Skin epidermis (tissue), 12 donors: ENCODE data around the gene RELCH.
"Not testable (repeated sequence)": the region's sequence is repeated elsewhere in the genome, so short reads cannot be mapped to it uniquely, and the experiment has no call there.

Source experiments
- H3K27ac ChIP-seq, 21 experiments: fragments of 200-600 bp; sonication (generic) in 11 of 21; one replicate each; pipeline ENCODE4 v1.5.0; 2020; ENCODE audit warnings: mild to moderate bottlenecking in 3 of 21, inconsistent platforms in 2 of 21, moderate library complexity in 2 of 21
- H3K4me3 ChIP-seq, 7 experiments: fragments of 200-600 bp; sonication (generic) in 2 of 7; one replicate each; pipeline ENCODE4 v1.5.0; 2020; ENCODE audit warnings: inconsistent platforms in 2 of 7, mild to moderate bottlenecking in 2 of 7, moderate library complexity in 1 of 7

The RELCH gene, protein sequence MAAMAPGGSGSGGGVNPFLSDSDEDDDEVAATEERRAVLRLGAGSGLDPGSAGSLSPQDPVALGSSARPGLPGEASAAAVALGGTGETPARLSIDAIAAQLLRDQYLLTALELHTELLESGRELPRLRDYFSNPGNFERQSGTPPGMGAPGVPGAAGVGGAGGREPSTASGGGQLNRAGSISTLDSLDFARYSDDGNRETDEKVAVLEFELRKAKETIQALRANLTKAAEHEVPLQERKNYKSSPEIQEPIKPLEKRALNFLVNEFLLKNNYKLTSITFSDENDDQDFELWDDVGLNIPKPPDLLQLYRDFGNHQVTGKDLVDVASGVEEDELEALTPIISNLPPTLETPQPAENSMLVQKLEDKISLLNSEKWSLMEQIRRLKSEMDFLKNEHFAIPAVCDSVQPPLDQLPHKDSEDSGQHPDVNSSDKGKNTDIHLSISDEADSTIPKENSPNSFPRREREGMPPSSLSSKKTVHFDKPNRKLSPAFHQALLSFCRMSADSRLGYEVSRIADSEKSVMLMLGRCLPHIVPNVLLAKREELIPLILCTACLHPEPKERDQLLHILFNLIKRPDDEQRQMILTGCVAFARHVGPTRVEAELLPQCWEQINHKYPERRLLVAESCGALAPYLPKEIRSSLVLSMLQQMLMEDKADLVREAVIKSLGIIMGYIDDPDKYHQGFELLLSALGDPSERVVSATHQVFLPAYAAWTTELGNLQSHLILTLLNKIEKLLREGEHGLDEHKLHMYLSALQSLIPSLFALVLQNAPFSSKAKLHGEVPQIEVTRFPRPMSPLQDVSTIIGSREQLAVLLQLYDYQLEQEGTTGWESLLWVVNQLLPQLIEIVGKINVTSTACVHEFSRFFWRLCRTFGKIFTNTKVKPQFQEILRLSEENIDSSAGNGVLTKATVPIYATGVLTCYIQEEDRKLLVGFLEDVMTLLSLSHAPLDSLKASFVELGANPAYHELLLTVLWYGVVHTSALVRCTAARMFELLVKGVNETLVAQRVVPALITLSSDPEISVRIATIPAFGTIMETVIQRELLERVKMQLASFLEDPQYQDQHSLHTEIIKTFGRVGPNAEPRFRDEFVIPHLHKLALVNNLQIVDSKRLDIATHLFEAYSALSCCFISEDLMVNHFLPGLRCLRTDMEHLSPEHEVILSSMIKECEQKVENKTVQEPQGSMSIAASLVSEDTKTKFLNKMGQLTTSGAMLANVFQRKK

DNA sequence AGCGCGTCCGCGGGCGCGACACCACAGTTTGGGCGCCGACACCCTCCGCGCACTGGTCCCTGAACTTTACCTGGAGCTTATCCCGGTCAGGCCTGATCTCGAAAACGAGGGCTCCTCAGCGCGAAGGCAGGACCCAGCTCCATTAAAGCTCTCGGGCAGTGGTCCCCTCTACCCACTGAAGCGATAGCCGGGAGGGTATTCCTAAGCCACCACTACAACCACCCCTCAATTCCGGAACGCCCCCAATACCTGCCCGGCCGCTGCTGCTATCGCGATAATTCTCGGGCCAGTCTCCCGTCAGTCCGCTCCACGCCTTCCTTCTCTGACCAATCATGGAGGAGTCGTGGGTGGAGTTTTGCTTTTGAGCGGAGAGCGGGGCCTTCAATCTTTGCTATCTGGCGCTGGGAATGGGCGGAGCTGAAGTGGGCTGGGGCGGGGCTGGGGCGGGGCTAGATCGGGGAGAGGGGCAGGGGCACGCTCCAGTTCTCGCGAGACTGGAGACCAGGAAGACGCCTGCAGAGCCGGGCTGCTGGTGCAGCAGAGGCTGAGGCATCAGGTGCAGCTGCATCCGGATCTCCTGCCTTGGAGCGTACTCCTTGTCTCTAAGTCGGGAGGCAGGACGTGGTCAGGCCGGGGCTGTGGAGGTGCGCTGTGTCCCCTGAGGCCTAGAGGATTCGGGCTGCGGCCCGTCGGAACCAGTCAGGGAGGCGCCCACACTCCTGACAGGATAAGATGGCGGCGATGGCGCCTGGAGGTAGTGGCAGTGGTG lies at the start of gene RELCH, which contains the start of gene PIGN:
Gene RELCH, plus strand, starts transcription at position 482 of the 769 bp plus-strand sequence. Its CDS starts 251 bp downstream, at position 733.
Gene PIGN, minus strand, starts transcription at position 283 of the 769 bp plus-strand sequence. CDS start 25,703 bp downstream, outside the sequence.
- peak within 1 kb of the TSS; percentile 69 to 100 (median 97) for H3K4me3 ChIP-seq
- peak within 1 kb of the TSS; percentile 56 to 94 (median 88) for H3K27ac ChIP-seq

DNA sequence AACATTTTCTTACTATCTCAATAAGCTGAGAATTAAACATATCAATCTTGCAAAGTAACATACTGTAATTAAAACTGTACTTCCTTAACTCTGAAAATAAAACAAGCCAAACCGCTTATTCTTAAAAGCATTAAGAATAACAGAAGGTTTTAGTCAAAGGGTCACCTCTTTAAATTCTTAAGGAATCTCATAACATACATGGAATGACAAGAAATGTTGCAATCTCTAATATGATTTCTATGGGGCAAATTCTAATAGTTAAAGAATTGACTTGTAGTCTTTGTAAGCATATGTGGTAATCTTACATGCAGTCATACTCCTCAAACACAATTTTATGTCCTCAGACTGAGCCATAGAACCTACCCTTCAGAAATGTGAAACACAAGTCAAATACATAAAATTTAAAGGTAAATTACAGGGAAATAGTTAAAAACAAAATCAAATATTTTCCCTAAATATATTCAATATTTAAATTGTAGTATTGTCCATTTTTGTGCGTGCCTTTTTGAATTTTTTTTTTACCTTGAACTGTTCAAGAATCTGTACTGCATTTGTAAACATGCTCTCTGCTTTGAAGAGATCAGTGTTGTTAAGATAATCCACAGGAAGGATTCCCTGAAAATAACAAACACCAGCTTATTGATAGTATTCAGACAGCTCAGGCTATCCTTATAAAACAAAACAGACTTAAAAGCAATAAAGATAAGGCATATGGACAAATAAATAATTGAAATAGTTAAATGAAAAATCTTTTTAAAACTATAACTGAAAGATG lies 48.4 kb upstream of the RELCH start:
- Histone ChIP-seq H3K27ac (no peak overlapping the region), H3K4me3 (no peak overlapping the region)

DNA sequence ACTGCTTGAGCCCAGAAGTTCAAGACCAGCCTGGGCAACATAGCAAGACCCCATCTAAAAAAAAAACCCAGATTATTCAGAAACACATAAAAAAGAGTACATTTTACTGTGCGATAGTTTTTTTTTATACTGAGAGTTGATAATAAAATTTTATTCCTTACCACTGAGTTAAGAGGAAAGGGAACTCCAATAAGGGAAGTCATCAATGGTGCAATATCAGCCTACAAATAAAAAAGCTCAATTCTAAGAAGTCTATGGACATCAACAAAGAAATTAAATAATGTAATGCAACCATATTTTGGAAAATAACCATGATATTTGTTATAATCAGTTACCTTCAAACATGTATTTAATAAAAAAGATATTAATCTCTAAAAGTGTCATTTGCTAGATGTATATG lies 46.8 kb upstream of the RELCH start:
- Histone ChIP-seq H3K4me3 (no peak overlapping the region), H3K27ac (no peak overlapping the region)

DNA sequence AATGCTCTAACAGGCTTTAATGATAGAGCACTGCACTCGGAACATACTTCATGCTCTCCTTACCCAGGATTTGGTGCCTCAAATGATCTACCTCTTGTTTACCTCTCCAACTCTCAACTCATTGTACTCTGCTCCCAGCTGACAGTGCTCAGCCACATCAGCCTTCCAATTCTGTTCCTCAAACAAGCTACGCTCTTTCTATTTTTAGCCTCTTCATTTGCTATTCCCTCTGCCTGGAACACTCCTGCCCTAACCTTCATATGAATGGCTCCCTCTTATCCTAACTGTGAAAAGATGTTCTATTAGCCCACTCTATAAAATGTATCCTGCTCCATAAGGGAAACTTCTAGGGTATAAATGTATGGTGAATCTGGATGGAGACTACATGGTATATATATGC lies 42.7 kb upstream of the RELCH start:
- H3K27ac ChIP-seq = no peak overlapping the region
- H3K4me3 ChIP-seq = no peak overlapping the region

DNA sequence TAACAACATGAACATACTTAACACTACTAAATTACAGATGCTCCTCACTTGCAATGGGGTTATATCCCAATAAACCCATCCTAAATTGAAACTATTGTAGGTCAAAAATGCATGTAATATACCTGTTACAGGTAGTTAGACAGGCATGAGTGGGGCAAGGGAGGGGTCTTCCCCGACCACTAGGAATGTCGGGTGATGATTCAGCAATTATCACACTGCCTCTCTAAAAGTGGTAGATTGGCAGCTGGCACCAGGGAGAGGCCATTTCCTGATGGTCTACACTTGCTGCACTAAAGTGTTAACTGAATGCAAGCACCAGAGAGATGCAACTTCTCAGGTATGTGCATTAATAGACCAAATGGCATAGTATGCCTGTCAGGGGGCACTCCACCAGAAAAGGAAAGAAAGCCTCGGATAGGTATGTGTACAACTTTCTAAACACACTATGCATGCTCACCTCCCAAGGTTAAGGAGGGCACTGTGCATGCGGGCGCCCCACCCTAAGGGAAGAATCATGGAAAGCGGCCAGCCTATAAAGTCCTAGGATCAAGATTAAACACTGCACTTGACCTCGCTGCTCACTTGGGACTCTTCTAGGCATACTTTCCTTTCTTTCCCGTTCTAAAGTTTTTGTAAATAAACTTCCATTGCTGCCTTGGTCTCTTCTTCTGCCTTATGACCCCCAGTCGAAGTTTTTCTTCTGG lies 35.8 kb upstream of the RELCH start:
- Histone ChIP-seq H3K4me3 (no peak overlapping the region), H3K27ac (no peak overlapping the region)

DNA sequence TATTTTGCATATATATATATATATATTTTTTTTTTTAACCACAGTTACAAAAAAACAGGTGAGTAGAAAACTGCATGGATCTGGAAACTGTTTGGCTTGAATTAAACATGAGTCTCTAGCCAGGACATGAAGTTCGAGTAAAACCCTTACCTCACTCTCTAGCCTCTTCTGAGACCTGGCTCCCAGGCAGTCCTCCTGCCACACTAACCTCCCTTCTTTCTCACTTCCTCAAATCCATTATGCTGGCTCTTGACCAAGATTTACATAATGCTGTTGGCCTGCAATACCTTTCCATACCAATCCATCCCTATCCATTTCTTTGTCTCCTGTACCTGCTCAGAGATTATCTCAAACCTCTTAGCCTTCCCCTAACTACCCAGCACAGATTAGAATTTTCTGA lies 34.2 kb upstream of the RELCH start:
- Histone ChIP-seq H3K27ac (no peak overlapping the region), H3K4me3 (no peak overlapping the region)

DNA sequence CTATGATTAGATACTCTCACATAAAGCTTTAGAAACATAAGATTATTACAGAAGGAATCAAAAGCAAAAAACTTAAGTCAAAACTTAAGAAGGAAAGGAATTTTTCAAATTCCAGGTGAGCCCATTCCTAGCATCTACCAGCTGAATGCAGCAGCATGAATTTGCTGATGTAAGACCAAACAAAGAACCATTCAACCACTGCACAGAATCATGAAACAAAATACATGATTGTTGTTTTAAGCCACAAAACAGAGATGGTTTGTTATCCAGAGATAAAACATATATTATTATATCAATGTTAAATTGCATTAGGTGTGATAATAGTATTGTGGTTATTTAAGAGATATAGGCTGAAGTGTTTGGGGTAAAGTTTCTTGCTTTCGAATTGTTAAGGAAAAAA lies 29.2 kb upstream of the RELCH start:
- Histone ChIP-seq H3K4me3 (no peak overlapping the region), H3K27ac (no peak overlapping the region)

DNA sequence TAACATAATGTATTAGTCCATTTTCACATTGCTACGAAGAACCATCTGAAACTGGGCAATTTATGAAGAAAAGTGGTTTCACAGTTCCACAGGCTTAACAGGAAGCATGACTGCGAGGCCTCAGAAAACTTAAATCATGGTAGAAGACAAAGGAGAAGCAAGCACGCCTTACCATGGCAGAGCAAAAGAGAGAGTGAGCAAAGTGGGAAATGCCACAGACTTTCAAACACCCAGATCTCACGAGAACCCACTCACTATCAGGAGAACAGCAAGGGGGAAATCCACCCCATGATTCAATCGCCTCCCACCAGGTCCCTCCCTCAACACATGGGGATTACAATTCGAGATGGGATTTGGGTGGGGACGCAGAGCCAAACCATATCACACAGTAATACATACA lies 22.7 kb upstream of the RELCH start:
- Histone ChIP-seq H3K27ac (no peak overlapping the region), H3K4me3 (no peak overlapping the region)

DNA sequence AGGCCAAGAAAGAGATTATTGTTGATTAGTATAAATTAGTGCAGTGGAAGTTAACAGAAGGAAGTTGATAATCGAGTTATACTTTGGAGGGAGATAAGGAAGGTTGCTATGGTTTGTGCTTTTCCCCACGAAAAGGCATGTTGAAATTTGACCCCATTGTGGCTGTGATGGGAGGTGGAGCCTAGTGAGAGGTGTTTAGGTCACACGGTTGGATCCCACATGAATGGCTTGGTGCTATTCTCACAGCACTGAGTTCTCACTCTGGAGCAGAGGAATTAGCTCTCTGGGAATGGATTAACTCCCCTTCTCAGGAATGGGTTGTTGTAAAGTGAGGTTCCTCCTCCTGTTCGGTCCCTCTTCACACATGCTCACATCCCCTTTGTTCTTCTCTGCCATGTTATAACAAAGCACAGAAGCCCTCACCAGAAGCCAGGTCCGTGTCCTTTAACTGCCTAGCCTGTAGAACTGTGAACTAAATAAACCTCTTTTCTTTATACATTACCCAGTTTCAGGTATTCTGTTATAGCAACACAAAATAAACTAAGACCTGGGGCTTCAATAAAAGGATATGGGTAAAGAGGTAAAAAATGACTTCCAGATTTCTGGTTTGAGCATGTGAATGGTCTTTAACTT lies 22.1 kb upstream of the RELCH start:
- no peak overlapping the region for H3K4me3 ChIP-seq
- H3K27ac ChIP-seq = no peak overlapping the region

DNA sequence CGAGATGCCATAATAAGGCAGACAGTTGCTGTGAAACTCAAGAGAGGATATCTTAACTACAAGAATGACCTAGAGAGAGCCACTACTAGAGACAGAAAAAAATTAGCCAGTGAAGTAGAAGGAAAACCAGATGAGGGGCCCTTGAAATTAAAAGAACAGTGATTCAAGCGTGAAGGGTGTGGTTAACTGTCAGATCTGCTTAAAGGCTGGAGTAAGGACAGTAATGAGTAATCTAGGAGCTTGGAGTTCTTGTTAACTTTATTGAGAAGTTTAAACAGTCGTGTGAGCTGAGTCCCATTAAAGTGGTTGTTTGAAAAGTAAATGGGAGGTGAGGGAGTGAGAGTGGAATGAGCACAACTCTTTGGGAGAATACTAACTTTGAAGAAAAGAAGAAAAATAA lies 21.5 kb upstream of the RELCH start:
- H3K27ac ChIP-seq = no peak overlapping the region
- H3K4me3 ChIP-seq = no peak overlapping the region

DNA sequence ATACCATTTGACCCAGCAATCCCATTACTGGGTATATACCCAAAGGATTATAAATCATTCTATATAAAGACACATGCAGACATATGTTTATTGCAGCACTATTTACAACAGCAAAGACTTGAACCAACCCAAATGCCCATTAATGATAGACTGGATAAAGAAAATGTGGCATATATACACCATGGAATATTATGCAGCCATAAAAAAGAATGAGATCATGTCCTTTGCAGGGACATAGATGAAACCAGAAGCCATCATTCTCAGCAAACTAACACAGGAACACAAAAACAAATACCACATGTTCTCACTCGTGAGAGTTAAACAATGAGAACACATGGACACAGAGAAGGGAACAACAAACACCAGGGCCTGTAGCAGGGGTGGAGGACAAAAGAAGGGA lies 20.5 kb upstream of the RELCH start:
- not testable (repeated sequence) for H3K4me3 ChIP-seq, H3K27ac ChIP-seq

DNA sequence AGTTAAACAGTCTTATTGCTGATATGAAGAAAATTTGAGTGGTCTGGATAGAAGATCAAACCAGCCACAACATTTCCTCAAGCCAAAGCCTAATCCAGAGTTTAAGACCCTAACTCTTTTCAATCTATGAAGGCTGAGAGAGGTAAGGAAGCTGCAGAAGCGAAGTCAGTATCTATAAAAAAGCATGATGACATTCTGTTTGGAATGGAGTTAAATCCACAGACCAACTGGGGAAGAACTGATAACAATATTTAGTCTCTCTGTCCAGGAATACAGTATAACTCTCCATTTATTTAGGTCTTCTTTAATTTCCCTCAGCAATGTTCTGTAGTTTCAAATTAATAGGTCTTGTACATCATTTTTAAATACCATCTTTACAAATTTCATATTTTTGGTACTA lies 16.2 kb upstream of the RELCH start:
- H3K27ac ChIP-seq = no peak overlapping the region
- no peak overlapping the region for H3K4me3 ChIP-seq

DNA sequence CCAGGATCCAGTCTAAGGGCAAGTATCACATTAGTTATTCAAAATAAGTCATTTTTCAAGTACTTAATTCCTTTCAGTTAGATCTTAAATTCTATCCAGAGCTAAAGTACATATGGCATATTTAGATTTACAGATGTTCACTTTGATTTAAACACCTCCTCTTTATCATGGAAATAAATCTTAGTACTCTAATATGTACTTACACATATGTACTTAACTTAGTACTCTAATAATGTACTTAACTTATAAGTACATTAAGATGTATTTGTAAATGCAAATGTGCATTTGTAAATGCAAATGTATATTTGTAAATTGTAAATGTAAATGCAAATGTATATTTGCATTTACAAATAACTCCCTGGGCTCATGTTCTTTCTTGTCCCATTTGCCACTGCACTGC lies 14.8 kb upstream of the RELCH start:
- Histone ChIP-seq H3K27ac (no peak overlapping the region), H3K4me3 (no peak overlapping the region)

DNA sequence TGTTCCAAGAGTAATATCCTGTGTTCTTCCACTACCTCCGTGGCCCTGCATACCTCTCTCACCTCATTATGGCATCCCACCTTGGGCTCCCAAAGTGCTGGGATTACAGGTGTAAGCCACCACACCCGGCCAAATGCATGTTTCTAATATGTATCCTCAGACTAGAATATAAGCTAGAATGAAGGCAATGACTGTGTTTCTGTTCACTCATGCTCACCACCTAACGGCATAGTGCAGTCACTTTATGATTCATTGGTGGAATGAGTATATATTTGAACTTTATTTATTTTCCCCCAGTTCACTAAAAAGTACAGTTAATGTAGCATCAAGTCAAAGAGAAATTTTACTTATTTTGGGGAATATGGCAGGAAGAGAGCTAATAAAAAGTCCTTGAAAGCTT lies 11.5 kb upstream of the RELCH start:
- no peak overlapping the region for H3K4me3 ChIP-seq
- no peak overlapping the region for H3K27ac ChIP-seq

DNA sequence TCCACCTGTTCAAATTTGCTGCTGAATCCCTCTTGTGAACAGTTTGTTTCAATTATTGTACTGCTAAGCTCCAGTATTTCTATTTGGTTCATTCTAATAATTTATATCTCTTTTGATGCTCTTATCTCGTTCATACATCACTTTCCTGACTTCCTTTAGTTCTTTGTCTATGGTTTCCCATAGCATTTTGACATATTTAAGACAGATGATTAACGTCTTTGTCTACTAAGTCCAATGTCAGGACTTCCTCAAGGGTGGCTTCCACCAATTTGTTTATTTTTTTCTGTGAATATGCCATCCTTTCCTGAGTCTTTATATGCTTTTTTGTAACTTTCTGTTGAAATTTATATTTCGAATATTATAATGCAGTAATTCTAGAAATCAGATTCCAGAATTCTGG lies 9.8 kb upstream of the RELCH start:
- no peak overlapping the region for H3K27ac ChIP-seq
- no peak overlapping the region for H3K4me3 ChIP-seq

DNA sequence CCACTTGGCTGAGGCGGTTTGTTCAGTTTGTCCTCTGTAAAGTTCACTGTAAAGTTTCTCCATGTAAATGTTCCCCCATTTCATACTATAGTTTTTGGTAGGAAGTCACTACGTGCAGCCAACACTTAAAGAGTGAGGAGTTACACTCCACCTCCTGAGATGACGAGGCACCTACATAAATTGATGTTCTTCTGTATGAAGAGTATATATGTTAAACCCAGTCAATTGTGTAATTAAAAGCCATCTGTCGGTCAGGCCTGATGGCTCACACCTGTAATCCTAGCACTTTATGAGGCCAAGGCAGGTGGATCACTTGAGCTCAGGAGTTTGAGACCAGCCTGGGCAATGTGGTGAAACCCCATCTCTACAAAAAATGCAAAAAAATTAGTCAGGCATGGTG lies 7.8 kb upstream of the RELCH start:
- H3K27ac ChIP-seq = no peak overlapping the region
- H3K4me3 ChIP-seq = no peak overlapping the region

DNA sequence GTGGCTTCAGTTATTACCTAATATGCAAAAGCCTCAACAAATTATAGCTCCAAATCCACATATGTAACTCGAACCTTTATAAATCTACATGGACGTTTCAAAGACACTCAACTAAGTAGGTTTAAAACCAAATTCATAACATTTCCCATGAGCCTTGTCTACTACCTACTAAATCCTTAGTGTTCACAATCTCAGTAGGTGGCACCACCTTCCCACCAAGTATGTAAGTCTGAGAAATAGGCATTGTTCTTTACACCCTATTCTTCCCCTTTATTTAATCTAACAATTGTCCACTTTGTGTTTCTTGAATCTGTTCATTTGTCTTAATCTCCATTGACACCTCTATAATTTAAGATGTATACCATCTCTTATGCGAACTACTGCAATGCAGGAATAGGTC lies 4.8 kb upstream of the RELCH start:
- no peak overlapping the region for H3K4me3 ChIP-seq
- no peak overlapping the region for H3K27ac ChIP-seq
